Liver (tissue), 9 donors: ENCODE data around the gene ADCY7. TPM values are rescaled to one million over a fixed set of nuclear protein-coding genes. Genes with fewer than 3 reads are reported as not detected.

Source experiments
- DNase-seq: peaks from one replicate; pipeline ENCODE4 v3.0.0-alpha.2; 2017; ENCODE audit warnings: low spot score
- H3K27ac ChIP-seq, 2 donors: one replicate each; pipeline ENCODE4 v1.7.0; 2013; ENCODE audit warnings: inconsistent platforms in 2 of 2, low read length in 2 of 2, control low read depth in 1 of 2, low read depth in 1 of 2, mild to moderate bottlenecking in 1 of 2
- H3K27me3 ChIP-seq, 4 donors: one replicate each; pipeline versions ENCODE4 v1.6.1 to v1.7.0; 2013; ENCODE audit warnings: low read length in 3 of 4, inconsistent platforms in 1 of 4, mild to moderate bottlenecking in 1 of 4, moderate library complexity in 1 of 4; ENCODE audit not compliant: control insufficient read depth in 4 of 4, insufficient read depth in 4 of 4
- H3K36me3 ChIP-seq, 4 donors: one replicate each; pipeline versions ENCODE4 v1.6.1 to v1.7.0; 2013; ENCODE audit warnings: low read length in 3 of 4, mild to moderate bottlenecking in 3 of 4, low read depth in 1 of 4, moderate library complexity in 1 of 4; ENCODE audit not compliant: control insufficient read depth in 4 of 4, insufficient read depth in 3 of 4
- H3K4me1 ChIP-seq, 4 donors: one replicate each; pipeline versions ENCODE4 v1.6.1 to v1.7.0; 2013; ENCODE audit warnings: low read length in 3 of 4, mild to moderate bottlenecking in 3 of 4, moderate library complexity in 1 of 4; ENCODE audit not compliant: control insufficient read depth in 4 of 4, insufficient read depth in 4 of 4
- H3K4me3 ChIP-seq, 3 donors: one replicate each; pipeline versions ENCODE4 v1.6.1 to v1.7.0; 2013; ENCODE audit warnings: low read length in 3 of 3, control low read depth in 1 of 3, low read depth in 1 of 3, mild to moderate bottlenecking in 1 of 3
- H3K9ac ChIP-seq, 2 donors: one replicate each; pipeline ENCODE4 v1.7.0; 2013; ENCODE audit warnings: low read length in 2 of 2, mild to moderate bottlenecking in 2 of 2, moderate library complexity in 2 of 2, control low read depth in 1 of 2, low read depth in 1 of 2
- H3K9me3 ChIP-seq, 4 donors: one replicate each; pipeline versions ENCODE4 v1.6.1 to v1.7.0; 2013; ENCODE audit warnings: low read length in 3 of 4; ENCODE audit not compliant: control insufficient read depth in 4 of 4
- CTCF ChIP-seq: fragments of 150-350 bp; IDR thresholded peaks from 2 replicates; pipeline ENCODE4 v1.5.1; 2017; ENCODE audit warnings: improper control_type of control experiment, low read depth, low read length; ENCODE audit not compliant: missing input control
- EGR1 ChIP-seq, 2 donors: IDR thresholded peaks; 2 replicates each; pipeline ENCODE4 v1.6.1; 2016 to 2018; ENCODE audit warnings: antibody characterized with exemption in 2 of 2, low read depth in 2 of 2
- FOXA1 ChIP-seq: IDR thresholded peaks from 2 replicates; pipeline ENCODE4 v1.6.1; 2016; ENCODE audit warnings: antibody characterized with exemption
- FOXA2 ChIP-seq: IDR thresholded peaks from 2 replicates; pipeline ENCODE4 v1.6.1; 2016; ENCODE audit warnings: antibody characterized with exemption
- HNF4A ChIP-seq, 2 donors: conservative IDR thresholded peaks; 2 replicates each; pipeline ENCODE4 v1.6.1; 2016; ENCODE audit warnings: antibody characterized with exemption in 2 of 2, mild to moderate bottlenecking in 2 of 2
- HNF4G ChIP-seq: IDR thresholded peaks from 2 replicates; pipeline ENCODE4 v1.6.1; 2016; ENCODE audit warnings: antibody characterized with exemption
- JUND ChIP-seq, 2 donors: IDR thresholded peaks; 2 replicates each; pipeline ENCODE4 v1.6.1; 2016; ENCODE audit warnings: antibody characterized with exemption in 2 of 2
- MAX ChIP-seq: IDR thresholded peaks from 2 replicates; pipeline ENCODE4 v1.6.1; 2016; ENCODE audit warnings: antibody characterized with exemption
- REST ChIP-seq: IDR thresholded peaks from 2 replicates; pipeline ENCODE4 v1.6.1; 2016; ENCODE audit warnings: antibody characterized with exemption, mild to moderate bottlenecking
- RXRA ChIP-seq, 2 donors: IDR thresholded peaks; 2 replicates each; pipeline ENCODE4 v1.6.1; 2017 to 2018; ENCODE audit warnings: antibody characterized with exemption in 2 of 2, mild to moderate bottlenecking in 1 of 2
- SP1 ChIP-seq: IDR thresholded peaks from 2 replicates; pipeline ENCODE4 v1.6.1; 2018; ENCODE audit warnings: antibody characterized with exemption, mild to moderate bottlenecking
- TAF1 ChIP-seq: conservative IDR thresholded peaks from 2 replicates; pipeline ENCODE4 v1.6.1; 2016; ENCODE audit warnings: antibody characterized with exemption, mild to moderate bottlenecking
- YY1 ChIP-seq: IDR thresholded peaks from 2 replicates; pipeline ENCODE4 v1.6.1; 2016; ENCODE audit warnings: antibody characterized with exemption, mild to moderate bottlenecking
- ZBTB33 ChIP-seq: IDR thresholded peaks from 2 replicates; pipeline ENCODE4 v1.6.1; 2016; ENCODE audit warnings: antibody characterized with exemption
- WGBS: extraction: QIAGEN DNeasy Blood & Tissue Kit; methylation state at CpG from one replicate; pipeline ENCODE4 v1.1.7; 2013; 5-methylcytosine and 5-hydroxymethylcytosine counted together
- polyA plus RNA-seq, 2 donors: library from polyadenylated mRNA; stranded (reverse) in 1 of 2; unstranded in 1 of 2; fragments of 200-250 nt in 1 of 2; fragments of >200 nt in 1 of 2; fragmentation: Nextera tagmentation in 1 of 2; extraction: Ambion mirVana in 1 of 2; gene quantifications; one replicate each; pipeline versions ENCODE4 v1.2.1 to v1.2.3, GENCODE V29; 2013 to 2015
- total RNA-seq, 2 donors: library from RNA; depleted of rRNA; stranded (reverse); fragments of >200 nt; gene quantifications; one replicate each; pipeline ENCODE4 v1.2.3, GENCODE V29; 2014
- donor health status: healthy.
- donor health status: healthy.
- donor health status: healthy.
- donor health status: healthy.
- donor health status: healthy.

The ADCY7 gene
- total and polyA plus RNA-seq, 4 donors: 1.8 to 43.9 (median 7.4) TPM

GRCh38 chr16:50360779-50361178 lies 94.4 kb downstream of the ADCY7 start (continued):
- TF ChIP-seq REST (no peak), EGR1 (IDR thresholded peaks at IDR 0.05; ENCODE audit: low read depth in 2 of 2) (no peak), YY1 (no peak), HNF4A (conservative IDR thresholded peaks at IDR 0.05) (no peak), TAF1 (no peak)

- H3K4me1 ChIP-seq: peaks cover 3 to 29% (median 22%) of the 10 kb centered on the region in 4 donors
- TF ChIP-seq HNF4A (conservative IDR thresholded peaks at IDR 0.05): no peak
- WGBS: 79% methylated on average over 10 of the region's 10 CpGs
- DNase-seq: no peak
- H3K9me3 ChIP-seq: no peaks in the 10 kb centered on the region
- H3K27ac ChIP-seq: no peak overlapping the region
- H3K36me3 ChIP-seq: peaks cover 0 to 27% (median 10%) of the 10 kb centered on the region in 4 donors
- H3K4me3 ChIP-seq: no peak overlapping the region
- no peaks in the 10 kb centered on the region for H3K27me3 ChIP-seq
- H3K9ac ChIP-seq: no peak overlapping the region
Observed at GRCh38 chr16:50363656-50364055, 97.3 kb downstream of the ADCY7 start.

- Histone ChIP-seq H3K36me3 (peaks cover 0 to 27% (median 10%) of the 10 kb centered on the region in 4 donors), H3K9ac (no peak overlapping the region), H3K4me3 (no peak overlapping the region), H3K9me3 (no peaks in the 10 kb centered on the region), H3K27me3 (no peaks in the 10 kb centered on the region), H3K27ac (no peak overlapping the region), H3K4me1 (peaks cover 3 to 24% (median 23%) of the 10 kb centered on the region in 4 donors)
- no peak for DNase-seq
- TF ChIP-seq TAF1 (no peak), HNF4A (conservative IDR thresholded peaks at IDR 0.05) (no peak), CTCF (no peak), YY1 (no peak), MAX (no peak), JUND (IDR thresholded peaks at IDR 0.05) (no peak), EGR1 (IDR thresholded peaks at IDR 0.05; ENCODE audit: low read depth in 2 of 2) (no peak), RXRA (IDR thresholded peaks at IDR 0.05) (no peak), SP1 (no peak), ZBTB33 (no peak), HNF4G (no peak), FOXA1 (no peak), FOXA2 (no peak)
- WGBS: 60% methylated on average over 2 of the region's 2 CpGs
Observed at GRCh38 chr16:50365791-50366575, 99.6 kb downstream of the ADCY7 start.
